T-cell (primary cell): ENCODE data around the gene ACOT2. TPM values are rescaled to one million over a fixed set of nuclear protein-coding genes. Genes with fewer than 3 reads are reported as not detected.
"Not testable (repeated sequence)": the region's sequence is repeated elsewhere in the genome, so short reads cannot be mapped to it uniquely, and the experiment has no call there.

Experiments used
- ATAC-seq, 4 experiments: fragments of 200-7000 bp in 3 of 4; fragments of 150-1000 bp in 1 of 4; cut with Tn5 transposase; replicated peaks in 1 of 4; 1 replicate in 3 of 4; 2 replicates in 1 of 4; pipeline ENCODE4 v1.10.0; 2021; ENCODE audit warnings: moderate library complexity in 3 of 4, mild to moderate bottlenecking in 2 of 4, moderate number of reproducible peaks in 1 of 4
- CTCF ChIA-PET, 2 donors: fragments of 300-600 bp; sonication (Branson Sonifier 250); formaldehyde crosslinking; loops; one replicate each; lab custom pipeline; 2022; ENCODE audit warnings: antibody characterized with exemption in 2 of 2; lab: Charles Lee
- POLR2A ChIA-PET, 2 donors: fragments of 300-600 bp; sonication (Branson Sonifier 250); formaldehyde crosslinking; loops; one replicate each; lab custom pipeline; 2022; ENCODE audit warnings: antibody characterized with exemption in 2 of 2; lab: Charles Lee
- DNase-seq, 35 experiments: peaks; one replicate each; pipeline versions ENCODE4 v3.0.0 to v3.0.0-alpha.2; 2013 to 2023
- H3K27ac ChIP-seq: one replicate; pipeline ENCODE4 v1.5.1; 2013; ENCODE audit warnings: low read length
- H3K27me3 ChIP-seq, 2 experiments: replicated peaks in 1 of 2; 1 replicate in 1 of 2; 2 replicates in 1 of 2; pipeline versions ENCODE4 v1.6.1 to v1.7.0; 2013; ENCODE audit warnings: low read length in 1 of 2, mixed read lengths in 1 of 2; ENCODE audit not compliant: control insufficient read depth in 2 of 2, insufficient read depth in 2 of 2; ENCODE audit errors: extremely low read depth in 1 of 2
- H3K36me3 ChIP-seq, 2 donors: 1 replicate in 1 of 2; 2 replicates in 1 of 2; pipeline versions ENCODE4 v1.6.1 to v1.7.0; 2013; ENCODE audit warnings: low read length in 1 of 2; ENCODE audit not compliant: control insufficient read depth in 2 of 2, insufficient read depth in 1 of 2; ENCODE audit errors: extremely low read depth in 1 of 2
- H3K4me1 ChIP-seq, 2 experiments: 1 replicate in 1 of 2; 2 replicates in 1 of 2; pipeline versions ENCODE4 v1.6.1 to v1.7.0; 2013; ENCODE audit warnings: low read length in 2 of 2, mixed read lengths in 1 of 2; ENCODE audit not compliant: insufficient read depth in 2 of 2, control insufficient read depth in 1 of 2; ENCODE audit errors: extremely low read depth in 1 of 2
- H3K4me3 ChIP-seq, 2 donors: 1 replicate in 1 of 2; 2 replicates in 1 of 2; pipeline versions ENCODE4 v1.5.1 to v1.7.0; 2013; ENCODE audit warnings: mild to moderate bottlenecking in 2 of 2, low read length in 1 of 2, moderate library complexity in 1 of 2; ENCODE audit not compliant: control insufficient read depth in 1 of 2; ENCODE audit errors: extremely low read depth in 1 of 2
- H3K9me3 ChIP-seq: 2 replicates; pipeline ENCODE4 v1.7.0; 2013
- H3K27ac Mint-ChIP-seq, 2 donors: one replicate each; pipeline ENCODE4 v1.8.0; 2020 to 2021; ENCODE audit warnings: mild to moderate bottlenecking in 2 of 2, mixed read lengths in 2 of 2
- H3K27me3 Mint-ChIP-seq, 2 donors: one replicate each; pipeline ENCODE4 v1.8.0; 2021 to 2022; ENCODE audit warnings: mixed read lengths in 2 of 2
- H3K36me3 Mint-ChIP-seq: one replicate; pipeline ENCODE4 v1.8.0; 2021; ENCODE audit warnings: mixed read lengths
- H3K4me1 Mint-ChIP-seq, 3 donors: one replicate each; pipeline ENCODE4 v1.8.0; 2020 to 2022; ENCODE audit warnings: mixed read lengths in 3 of 3, mild to moderate bottlenecking in 1 of 3
- H3K4me3 Mint-ChIP-seq, 3 donors: one replicate each; pipeline ENCODE4 v1.8.0; 2020 to 2022; ENCODE audit warnings: mild to moderate bottlenecking in 3 of 3, mixed read lengths in 3 of 3, moderate library complexity in 3 of 3
- H3K9me3 Mint-ChIP-seq, 3 donors: one replicate each; pipeline ENCODE4 v1.8.0; 2020 to 2022; ENCODE audit warnings: mixed read lengths in 3 of 3
- WGBS: methylation state at CpG from one replicate; pipeline ENCODE4 v1.1.5; 2013; ENCODE audit warnings: missing lambda C conversion rate; ENCODE audit not compliant: insufficient coverage; 5-methylcytosine and 5-hydroxymethylcytosine counted together
- total RNA-seq, 35 experiments: library from RNA in 6 of 35; stranded (reverse) in 6 of 35; fragments of 120-200 nt in 1 of 35; gene quantifications; one replicate each; pipeline versions ENCODE4 v1.2.1 to v1.2.4 and lab custom pipeline; 2013 to 2026

ACOT2 gene
- total RNA-seq, 5 donors from 2014 or later (not counting 1 experiment from before 2014, with no cell fraction given), result 11.8 to 14.7 (median 12.9) TPM

GRCh38 chr14:73553845-73554244 is 15.2 kb upstream of the ACOT2 start:
- Mint-ChIP-seq H3K4me1 (no peaks in the 10 kb centered on the region), H3K27me3 (no peaks in the 10 kb centered on the region), H3K4me3 (no peak overlapping the region), H3K9me3 (peaks cover 0 to 2% (median 0%) of the 10 kb centered on the region in 3 donors), H3K36me3 (no peaks in the 10 kb centered on the region), H3K27ac (no peak overlapping the region)
- ChIA-PET POLR2A (no interaction called here), CTCF (no interaction called here)
- Histone ChIP-seq H3K36me3 (no peaks in the 10 kb centered on the region), H3K9me3 (no peaks in the 10 kb centered on the region), H3K27me3 (no peaks in the 10 kb centered on the region), H3K4me3 (no peak overlapping the region), H3K27ac (no peak overlapping the region), H3K4me1 (no peaks in the 10 kb centered on the region)
- WGBS, result no CpG with 5 or more reads among the region's 4 CpGs
- no peak for DNase-seq
- no peak for ATAC-seq

GRCh38 chr14:73557201-73557600 is 11.8 kb upstream of the ACOT2 start:
- H3K4me3 ChIP-seq, H3K9me3 ChIP-seq, POLR2A ChIA-PET, H3K36me3 Mint-ChIP-seq, H3K27me3 Mint-ChIP-seq, H3K36me3 ChIP-seq, H3K27ac ChIP-seq, CTCF ChIA-PET, H3K27ac Mint-ChIP-seq, H3K4me1 Mint-ChIP-seq, ATAC-seq, H3K27me3 ChIP-seq, H3K9me3 Mint-ChIP-seq, H3K4me3 Mint-ChIP-seq, H3K4me1 ChIP-seq, DNase-seq: not testable (repeated sequence)
- no CpG with 5 or more reads among the region's 2 CpGs for WGBS

GRCh38 chr14:73558238-73558637 is 10.8 kb upstream of the ACOT2 start:
- H3K4me1 ChIP-seq, H3K4me3 Mint-ChIP-seq, H3K27me3 Mint-ChIP-seq, H3K4me3 ChIP-seq, H3K9me3 ChIP-seq, DNase-seq, H3K4me1 Mint-ChIP-seq, H3K27me3 ChIP-seq, ATAC-seq, H3K27ac ChIP-seq, H3K36me3 ChIP-seq, H3K27ac Mint-ChIP-seq, POLR2A ChIA-PET: not testable (repeated sequence)
- Mint-ChIP-seq H3K9me3 (peaks cover 0 to 14% (median 8%) of the 10 kb centered on the region in 3 donors), H3K36me3 (peaks cover 11% of the 10 kb centered on the region)
- WGBS, result no CpG with 5 or more reads among the region's 2 CpGs
- CTCF ChIA-PET, result interaction anchor here in 1 of 2 donors (0.6 kb wide), 1 partner anchor 273 kb away, joined by 3 read pairs; no protein-coding TSS in a partner anchor

GRCh38 chr14:73562256-73562655 is 6.8 kb upstream of the ACOT2 start:
- 100% methylated on average over 1 of the region's 7 CpGs for WGBS
- H3K9me3 ChIP-seq, H3K27ac Mint-ChIP-seq, CTCF ChIA-PET, POLR2A ChIA-PET, DNase-seq, H3K4me3 ChIP-seq, H3K27me3 Mint-ChIP-seq, H3K36me3 ChIP-seq, H3K27ac ChIP-seq, H3K4me3 Mint-ChIP-seq, ATAC-seq, H3K27me3 ChIP-seq: not testable (repeated sequence)
- Mint-ChIP-seq H3K9me3 (peaks cover 0 to 14% (median 6%) of the 10 kb centered on the region in 3 donors), H3K36me3 (peaks cover 26% of the 10 kb centered on the region), H3K4me1 (peaks cover 20 to 24% (median 21%) of the 10 kb centered on the region in 3 donors)
- peaks cover 0 to 16% of the 10 kb centered on the region in 2 experiments for H3K4me1 ChIP-seq

- not testable (repeated sequence) for ATAC-seq
- POLR2A ChIA-PET, result interaction anchor here in 1 of 2 donors (0.6 kb wide), 1 partner anchor 79 kb away, joined by 10 read pairs; no protein-coding TSS in a partner anchor
- 95% methylated on average over 3 of the region's 6 CpGs for WGBS
These were observed 6.3 kb upstream of the ACOT2 start for GRCh38 chr14:73562696-73563095.

GRCh38 chr14:73566431-73566830 is 2.6 kb upstream of the ACOT2 start:
- H3K36me3 ChIP-seq, ATAC-seq, H3K27ac Mint-ChIP-seq, CTCF ChIA-PET, H3K9me3 ChIP-seq, H3K27me3 Mint-ChIP-seq, H3K27me3 ChIP-seq, H3K27ac ChIP-seq, H3K4me3 ChIP-seq, DNase-seq, POLR2A ChIA-PET: not testable (repeated sequence)
- 93% methylated on average over 16 of the region's 18 CpGs for WGBS
- peaks cover 4 to 48% of the 10 kb centered on the region in 2 experiments for H3K4me1 ChIP-seq
- peaks cover 31% of the 10 kb centered on the region for H3K36me3 Mint-ChIP-seq
- peak overlapping the region in 1 of 3 donors; percentile 86 for H3K4me3 Mint-ChIP-seq
- peaks cover 0 to 14% (median 6%) of the 10 kb centered on the region in 3 donors for H3K9me3 Mint-ChIP-seq
- H3K4me1 Mint-ChIP-seq, result peaks cover 46 to 51% (median 50%) of the 10 kb centered on the region in 3 donors

More at GRCh38 chr14:73562696-73563095, 6.3 kb upstream of the ACOT2 start:
- DNase-seq, H3K27ac ChIP-seq, H3K27me3 ChIP-seq, H3K27ac Mint-ChIP-seq, H3K9me3 ChIP-seq, H3K36me3 ChIP-seq, H3K4me3 ChIP-seq, CTCF ChIA-PET, H3K27me3 Mint-ChIP-seq, H3K4me3 Mint-ChIP-seq: not testable (repeated sequence)
- Mint-ChIP-seq H3K9me3 (peaks cover 0 to 14% (median 6%) of the 10 kb centered on the region in 3 donors), H3K36me3 (peaks cover 30% of the 10 kb centered on the region), H3K4me1 (peaks cover 24 to 28% (median 26%) of the 10 kb centered on the region in 3 donors)
- peaks cover 3 to 21% of the 10 kb centered on the region in 2 experiments for H3K4me1 ChIP-seq
